Activated CD8-positive, alpha-beta T cell treated with anti-CD3 and anti-CD28 coated beads for 36 hours (primary cell): Measurements from ENCODE around the gene COL19A1. TPM values are rescaled to one million over a fixed set of nuclear protein-coding genes. Genes with fewer than 3 reads are reported as not detected.

Source experiments
- ATAC-seq: fragments of 200-7000 bp; cut with Tn5 transposase; one replicate; pipeline ENCODE4 v1.10.0; 2021; ENCODE audit warnings: mild to moderate bottlenecking, moderate library complexity
- CTCF ChIA-PET: fragments of 350-600 bp; sonication (Branson Sonifier 250); formaldehyde crosslinking; loops from one replicate; lab custom pipeline; 2021; ENCODE audit warnings: antibody characterized with exemption; lab: Charles Lee
- POLR2A ChIA-PET: fragments of 350-600 bp; sonication (Branson Sonifier 250); formaldehyde crosslinking; loops from one replicate; lab custom pipeline; 2021; ENCODE audit warnings: antibody characterized with exemption; lab: Charles Lee
- DNase-seq: peaks from one replicate; pipeline ENCODE4 v3.0.0-alpha.2; 2020
- H3K27ac Mint-ChIP-seq: one replicate; pipeline ENCODE4 v1.8.0; 2021; ENCODE audit warnings: mild to moderate bottlenecking, mixed read lengths
- H3K27me3 Mint-ChIP-seq: one replicate; pipeline ENCODE4 v1.8.0; 2021; ENCODE audit warnings: mixed read lengths
- H3K36me3 Mint-ChIP-seq: one replicate; pipeline ENCODE4 v1.8.0; 2021; ENCODE audit warnings: low read depth, mixed read lengths
- H3K4me1 Mint-ChIP-seq: one replicate; pipeline ENCODE4 v1.8.0; 2021; ENCODE audit warnings: low read depth, mixed read lengths
- H3K4me3 Mint-ChIP-seq: one replicate; pipeline ENCODE4 v1.8.0; 2021; ENCODE audit warnings: mild to moderate bottlenecking, moderate library complexity, mixed read lengths
- H3K9me3 Mint-ChIP-seq: one replicate; pipeline ENCODE4 v1.8.0; 2021; ENCODE audit warnings: mixed read lengths
- intact Hi-C: fragments of 100-400 bp; cut with micrococcal nuclease; formaldehyde crosslinking; loops from one replicate; pipeline ENCODE4 v1.10.0; 2022
- total RNA-seq, 2 experiments: library from RNA; stranded (reverse); gene quantifications; one replicate each; pipeline ENCODE4 v1.2.3, GENCODE V29; 2021
- TF ChIP-seq, protein P1 (sequence below): fragments of 200-600 bp; IDR thresholded peaks from one replicate; pipeline ENCODE4 v1.8.0; 2022; ENCODE audit warnings: antibody characterized with exemption, mild to moderate bottlenecking

COL19A1 gene
- total RNA-seq, 2 experiments from 2014 or later = 0.14 TPM; not detected in 1

DNA sequence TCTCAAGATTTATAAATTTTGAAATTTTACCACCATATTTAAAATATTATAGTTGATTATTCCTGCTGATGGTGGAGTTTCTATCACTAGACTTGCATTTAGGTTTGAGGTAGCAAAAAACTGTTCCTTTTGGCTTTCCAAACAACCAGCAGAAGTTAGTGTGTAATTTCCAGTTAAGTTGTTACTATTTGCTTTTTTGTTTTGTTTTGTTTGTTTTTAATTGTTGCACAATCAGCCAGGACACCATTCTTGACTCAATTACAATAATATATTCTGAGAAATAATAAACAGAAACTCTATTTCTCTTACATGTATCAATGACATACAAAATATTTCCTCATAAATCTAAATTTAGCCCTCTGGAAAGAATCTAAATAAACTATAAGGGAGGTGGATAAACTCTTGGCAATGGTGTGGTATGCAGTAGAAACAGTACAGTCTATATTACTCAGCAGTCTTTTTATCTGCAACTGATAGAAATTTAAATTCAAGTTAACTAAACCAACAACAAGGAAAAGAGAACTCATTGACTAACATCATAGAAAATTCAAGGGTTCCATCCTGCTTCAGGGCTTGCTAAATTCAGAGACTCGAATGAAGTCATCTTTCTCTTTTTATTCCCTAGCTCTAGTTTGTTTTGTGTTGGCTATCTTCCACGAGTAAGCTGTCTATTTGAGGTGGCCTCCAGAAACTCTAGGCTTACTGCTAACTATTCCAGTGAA lies 19.4 kb upstream of the COL19A1 start:
- intact Hi-C loops = no loop called here
- Mint-ChIP-seq H3K27me3 (peaks cover 17% of the 10 kb centered on the region), H3K27ac (no peak overlapping the region), H3K36me3 (no peaks in the 10 kb centered on the region), H3K9me3 (no peaks in the 10 kb centered on the region), H3K4me1 (no peaks in the 10 kb centered on the region), H3K4me3 (no peak overlapping the region)
- ChIA-PET CTCF (interaction anchor here (2.3 kb wide), 1 partner anchor 11 kb away, joined by 8 read pairs; no protein-coding TSS in a partner anchor), POLR2A (no interaction called here)
- TF ChIP-seq, protein P1, sequence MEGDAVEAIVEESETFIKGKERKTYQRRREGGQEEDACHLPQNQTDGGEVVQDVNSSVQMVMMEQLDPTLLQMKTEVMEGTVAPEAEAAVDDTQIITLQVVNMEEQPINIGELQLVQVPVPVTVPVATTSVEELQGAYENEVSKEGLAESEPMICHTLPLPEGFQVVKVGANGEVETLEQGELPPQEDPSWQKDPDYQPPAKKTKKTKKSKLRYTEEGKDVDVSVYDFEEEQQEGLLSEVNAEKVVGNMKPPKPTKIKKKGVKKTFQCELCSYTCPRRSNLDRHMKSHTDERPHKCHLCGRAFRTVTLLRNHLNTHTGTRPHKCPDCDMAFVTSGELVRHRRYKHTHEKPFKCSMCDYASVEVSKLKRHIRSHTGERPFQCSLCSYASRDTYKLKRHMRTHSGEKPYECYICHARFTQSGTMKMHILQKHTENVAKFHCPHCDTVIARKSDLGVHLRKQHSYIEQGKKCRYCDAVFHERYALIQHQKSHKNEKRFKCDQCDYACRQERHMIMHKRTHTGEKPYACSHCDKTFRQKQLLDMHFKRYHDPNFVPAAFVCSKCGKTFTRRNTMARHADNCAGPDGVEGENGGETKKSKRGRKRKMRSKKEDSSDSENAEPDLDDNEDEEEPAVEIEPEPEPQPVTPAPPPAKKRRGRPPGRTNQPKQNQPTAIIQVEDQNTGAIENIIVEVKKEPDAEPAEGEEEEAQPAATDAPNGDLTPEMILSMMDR = no peak
- no peak for ATAC-seq
- no peak for DNase-seq

DNA sequence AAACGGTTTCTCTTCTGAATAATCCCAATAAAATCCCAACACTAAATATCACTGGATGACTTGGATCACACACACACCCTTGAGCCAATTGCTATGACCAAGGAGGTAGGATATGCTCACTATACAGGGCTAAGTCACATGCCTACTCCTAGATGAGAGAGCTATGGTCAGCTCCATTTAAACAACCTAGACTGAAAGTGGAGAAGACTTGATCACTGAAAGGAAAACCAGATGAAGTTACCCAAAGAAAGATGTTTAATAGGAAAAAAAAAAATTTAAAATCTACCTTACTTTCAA lies 18.9 kb upstream of the COL19A1 start:
- ChIA-PET CTCF (interaction anchor here (2.3 kb wide), 1 partner anchor 12 kb away, joined by 8 read pairs; no protein-coding TSS in a partner anchor), POLR2A (no interaction called here)
- H3K4me3 Mint-ChIP-seq = no peak overlapping the region

DNA sequence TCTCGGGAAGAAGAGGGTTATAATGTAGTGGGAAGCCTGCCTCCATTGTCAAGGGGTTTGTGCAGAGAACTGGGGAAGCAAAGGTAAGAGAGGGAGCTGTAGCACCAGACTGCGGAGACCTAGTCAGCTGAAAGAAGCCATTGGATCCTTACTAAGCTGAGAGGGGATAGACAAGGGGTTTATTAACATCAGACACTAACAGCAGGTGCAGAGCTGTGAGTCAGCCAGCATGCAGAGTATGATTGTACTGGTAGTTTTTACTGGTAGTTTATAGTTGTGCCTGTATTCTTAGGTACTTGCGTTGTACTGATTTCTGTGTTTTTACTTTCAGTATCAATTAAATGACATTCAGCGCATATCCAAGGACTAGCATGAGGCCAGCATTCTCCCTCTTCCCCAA lies 17.8 kb upstream of the COL19A1 start:
- H3K36me3 Mint-ChIP-seq = no peaks in the 10 kb centered on the region
- no peaks in the 10 kb centered on the region for H3K9me3 Mint-ChIP-seq
- CTCF ChIA-PET = interaction anchor here (2.3 kb wide), 1 partner anchor 13 kb away, joined by 8 read pairs; no protein-coding TSS in a partner anchor
- no peaks in the 10 kb centered on the region for H3K4me1 Mint-ChIP-seq
- H3K4me3 Mint-ChIP-seq = no peak overlapping the region
- DNase-seq = no peak
- no peak for ATAC-seq
- H3K27ac Mint-ChIP-seq = no peak overlapping the region
- intact Hi-C loops = no loop called here
- POLR2A ChIA-PET = no interaction called here
- H3K27me3 Mint-ChIP-seq = peaks cover 19% of the 10 kb centered on the region
- TF ChIP-seq, protein P1 = no peak

More for the DNA sequence above, 18.9 kb upstream of the COL19A1 start:
- TF ChIP-seq, protein P1 = no peak
- DNase-seq (no peak), ATAC-seq (no peak)
- no peaks in the 10 kb centered on the region for H3K36me3 Mint-ChIP-seq
- H3K27me3 Mint-ChIP-seq = peaks cover 14% of the 10 kb centered on the region
- intact Hi-C loops = no loop called here
- H3K27ac Mint-ChIP-seq = no peak overlapping the region
- H3K9me3 Mint-ChIP-seq = no peaks in the 10 kb centered on the region
- no peaks in the 10 kb centered on the region for H3K4me1 Mint-ChIP-seq

DNA sequence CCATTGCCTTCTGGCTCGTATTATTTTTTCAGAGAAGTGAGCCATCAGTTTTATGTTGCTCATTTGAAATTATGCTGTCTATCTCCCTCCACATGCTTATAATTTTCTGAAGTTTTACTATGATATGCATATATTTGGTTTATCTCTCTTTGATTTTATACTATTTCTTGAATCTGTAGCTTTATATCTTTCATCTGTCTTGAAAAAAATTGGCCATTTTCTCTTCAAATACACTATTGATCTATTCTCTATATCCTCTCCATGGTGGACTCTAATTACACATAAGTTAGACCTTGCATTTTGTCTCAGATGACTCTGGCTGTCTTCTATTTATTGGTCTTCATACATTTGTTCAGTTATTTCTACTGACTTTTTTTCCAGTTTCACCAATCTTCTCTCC lies 13.7 kb upstream of the COL19A1 start:
- no peaks in the 10 kb centered on the region for H3K36me3 Mint-ChIP-seq
- CTCF ChIA-PET = no interaction called here
- H3K4me3 Mint-ChIP-seq = no peak overlapping the region
- no peaks in the 10 kb centered on the region for H3K4me1 Mint-ChIP-seq
- POLR2A ChIA-PET = no interaction called here
- no peak overlapping the region for H3K27ac Mint-ChIP-seq
- intact Hi-C loops = loop anchor here (10.0 kb wide), 1 partner anchor 252 kb away; no protein-coding TSS in a partner anchor
- H3K9me3 Mint-ChIP-seq = no peaks in the 10 kb centered on the region
- H3K27me3 Mint-ChIP-seq = peaks cover 11% of the 10 kb centered on the region
- ATAC-seq (no peak), DNase-seq (no peak)
- TF ChIP-seq, protein P1 = no peak

DNA sequence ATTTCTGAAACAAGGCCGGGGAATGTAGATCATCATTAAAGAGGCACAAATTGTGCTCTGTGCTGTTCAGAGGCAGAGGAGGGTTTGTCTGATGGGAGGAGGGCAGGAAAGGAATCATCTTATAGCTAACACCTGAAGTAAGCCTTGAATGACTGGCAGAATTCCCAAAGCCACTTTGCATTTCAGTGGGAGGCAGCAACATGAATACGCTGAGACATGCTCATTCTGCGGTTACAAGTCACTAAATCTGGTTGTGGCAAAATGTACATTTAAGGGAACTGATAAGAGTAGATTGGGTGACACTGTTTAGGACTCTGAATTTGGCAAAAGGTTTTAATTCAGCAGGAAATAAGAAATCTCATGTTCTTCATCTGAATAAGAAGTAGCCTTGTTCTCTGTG lies 4.4 kb upstream of the COL19A1 start:
- Mint-ChIP-seq H3K4me3 (no peak overlapping the region), H3K27me3 (peaks cover 13% of the 10 kb centered on the region), H3K27ac (no peak overlapping the region), H3K36me3 (no peaks in the 10 kb centered on the region), H3K4me1 (peaks cover 10% of the 10 kb centered on the region), H3K9me3 (peaks cover 2% of the 10 kb centered on the region)
- intact Hi-C loops = no loop called here
- no peak for DNase-seq
- no peak for ATAC-seq
- ChIA-PET POLR2A (no interaction called here), CTCF (interaction anchor here (1.7 kb wide), 1 partner anchor 11 kb away, joined by 4 read pairs; no protein-coding TSS in a partner anchor)
- TF ChIP-seq, protein P1 = no peak
